HepG2 (cell line): ENCODE results near the gene CSTF3. TPM values are rescaled to one million over a fixed set of nuclear protein-coding genes. Genes with fewer than 3 reads are reported as not detected.
A peak's percentile ranks its signal among the peaks of the same experiment; 100 is the strongest.

ENCODE experiments used
- GPN1 ChIP-seq: sonication (generic); formaldehyde crosslinking; IDR thresholded peaks from 2 replicates; pipeline ENCODE4 v1.5.1; 2020; ENCODE audit warnings: missing genetic modification reagents, borderline replicate concordance
- MAFF ChIP-seq: IDR thresholded peaks from 2 replicates; pipeline ENCODE4 v1.6.1; 2011; ENCODE audit warnings: low read depth, low read length, improper control_type of control experiment
- MBD4 ChIP-seq: IDR thresholded peaks from 2 replicates; pipeline ENCODE4 v1.6.1; 2012; ENCODE audit warnings: low read length, inconsistent platforms, borderline replicate concordance
- NR2C2 ChIP-seq: sonication (generic); formaldehyde crosslinking; IDR thresholded peaks from 2 replicates; pipeline ENCODE4 v1.4.0; 2020; ENCODE audit warnings: missing genetic modification reagents, mild to moderate bottlenecking, moderate library complexity, borderline replicate concordance
- POGZ ChIP-seq: sonication (generic); formaldehyde crosslinking; IDR thresholded peaks from 2 replicates; pipeline ENCODE4 v1.4.0; 2020; ENCODE audit warnings: mild to moderate bottlenecking, missing genetic modification reagents
- PPARG ChIP-seq: conservative IDR thresholded peaks from 2 replicates; pipeline ENCODE4 v1.6.1; 2016; ENCODE audit warnings: missing biosample characterization, missing genetic modification reagents
- RFX5 ChIP-seq: IDR thresholded peaks from 2 replicates; pipeline ENCODE4 v1.6.1; 2011; ENCODE audit warnings: low read depth, low read length, improper control_type of control experiment
- TEAD3 ChIP-seq: optimal IDR thresholded peaks from 2 replicates; pipeline ENCODE3; 2016; ENCODE audit warnings: borderline replicate concordance
- TGIF2 ChIP-seq: IDR thresholded peaks from 2 replicates; pipeline ENCODE4 v1.6.1; 2016; ENCODE audit warnings: control low read depth, missing compliant biosample characterization
- TOE1 ChIP-seq: sonication (generic); formaldehyde crosslinking; IDR thresholded peaks from 2 replicates; pipeline ENCODE4 v1.4.0; 2020; ENCODE audit warnings: mild to moderate bottlenecking, missing genetic modification reagents
- ZMYM4 ChIP-seq: sonication (generic); formaldehyde crosslinking; IDR thresholded peaks from 2 replicates; pipeline ENCODE4 v1.8.1; 2023; ENCODE audit warnings: mild to moderate bottlenecking, missing genetic modification reagents
- ZNF24 ChIP-seq: fragments of 450-650 bp; IDR thresholded peaks from 2 replicates; pipeline ENCODE4 v1.6.1; 2017; ENCODE audit warnings: antibody characterized with exemption, mild to moderate bottlenecking
- ZNF317 ChIP-seq: sonication (generic); formaldehyde crosslinking; IDR thresholded peaks from 2 replicates; pipeline ENCODE4 v1.5.0; 2020; ENCODE audit warnings: mild to moderate bottlenecking, missing genetic modification reagents
- ZNF33A ChIP-seq: sonication (generic); formaldehyde crosslinking; IDR thresholded peaks from 2 replicates; pipeline ENCODE4 v1.5.1; 2020; ENCODE audit warnings: missing genetic modification reagents, mild to moderate bottlenecking, moderate library complexity, borderline replicate concordance
- ZNF33B ChIP-seq: sonication (generic); formaldehyde crosslinking; IDR thresholded peaks from 2 replicates; pipeline ENCODE4 v1.5.1; 2020; ENCODE audit warnings: mild to moderate bottlenecking, missing genetic modification reagents
- ZNF766 ChIP-seq: sonication (generic); formaldehyde crosslinking; IDR thresholded peaks from 2 replicates; pipeline ENCODE4 v1.5.0; 2020; ENCODE audit warnings: missing genetic modification reagents, borderline replicate concordance
- ZNF781 ChIP-seq: sonication (generic); formaldehyde crosslinking; IDR thresholded peaks from 2 replicates; pipeline ENCODE4 v1.5.1; 2020; ENCODE audit warnings: borderline replicate concordance, mild to moderate bottlenecking, missing genetic modification reagents; ENCODE audit errors: not compliant biosample characterization
- polyA plus RNA-seq, 8 experiments: library from polyadenylated mRNA; depleted of rRNA in 3 of 8; stranded (reverse) in 7 of 8; unstranded in 1 of 8; fragments of >200 nt; fragmentation: Illumina TruSeq in 4 of 8; extraction: Trizol in 4 of 8; gene quantifications; 2 replicates each; pipeline versions ENCODE4 v1.2.1 to v1.2.3, GENCODE V29; 2011 to 2016; ENCODE audit warnings: low read depth in 4 of 8, missing spikeins in 1 of 8, mixed read lengths in 1 of 8; ENCODE audit not compliant: insufficient read depth in 1 of 8
- total RNA-seq, 5 experiments: library from RNA; depleted of rRNA; stranded (reverse); fragments of >200 nt; fragmentation: Illumina TruSeq; extraction: Trizol; gene quantifications; 2 replicates each; pipeline ENCODE4 v1.2.3, GENCODE V29; 2016; ENCODE audit warnings: low read depth in 1 of 5
- TF ChIP-seq, protein P1 (sequence below): sonication (generic); formaldehyde crosslinking; IDR thresholded peaks from 2 replicates; pipeline ENCODE4 v1.9.0; 2021; ENCODE audit warnings: missing genetic modification reagents, borderline replicate concordance
- TF ChIP-seq, protein P2 (sequence below): IDR thresholded peaks from 2 replicates; pipeline ENCODE4 v1.4.0; 2020; ENCODE audit warnings: mild to moderate bottlenecking, missing genetic modification reagents
- TF ChIP-seq, protein P3 (sequence below): sonication (generic); formaldehyde crosslinking; IDR thresholded peaks from 2 replicates; pipeline ENCODE4 v1.4.0; 2020; ENCODE audit warnings: missing genetic modification reagents

CSTF3 gene
- total and polyA plus RNA-seq, 2 of the 13 experiments (the other 11 are each of a cell fraction or from before 2014, with no cell fraction given), result 21.5 to 43.6 TPM

DNA sequence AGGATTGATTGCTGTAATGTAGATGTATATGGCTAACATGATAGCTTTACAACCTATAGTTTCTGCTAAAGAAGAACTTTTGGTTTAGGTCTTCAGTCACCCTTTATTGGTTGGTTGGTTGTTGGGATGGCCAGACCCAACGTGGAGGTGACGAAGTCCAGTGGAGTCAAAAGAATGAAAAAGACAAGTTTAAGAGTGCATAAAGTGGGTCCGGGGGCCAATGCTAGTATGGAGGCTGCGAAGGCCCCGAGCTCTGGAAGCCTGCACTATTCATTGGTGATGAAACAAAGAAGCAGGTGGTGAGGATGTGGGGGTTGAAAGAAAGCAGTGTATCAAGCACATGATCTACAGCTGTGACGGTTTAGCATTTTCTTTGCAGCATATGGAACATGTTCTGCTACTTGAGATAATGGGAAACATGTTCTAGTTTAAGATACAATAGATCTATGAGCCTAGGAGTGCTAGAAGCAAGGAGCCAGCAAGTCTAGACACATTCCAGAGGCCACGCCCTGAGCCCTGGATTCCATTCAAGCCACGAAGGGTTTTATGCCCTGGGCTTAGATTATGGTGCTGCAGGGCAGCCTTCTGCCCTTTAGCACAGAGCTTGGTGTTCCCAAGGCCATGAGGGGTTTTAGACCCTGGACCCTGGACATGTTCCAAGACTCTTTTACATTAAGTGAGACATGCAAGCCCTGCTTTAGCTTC is 115.6 kb downstream of the CSTF3 start (continued):
- TF ChIP-seq MAFF, result no peak
- peak; percentile 19 for TF ChIP-seq TEAD3 (CRISPR knock-in tag)
- TF ChIP-seq POGZ (CRISPR knock-in tag), result peak; percentile 46; the same call in 1 of the 2 replicates
- no peak for TF ChIP-seq ZNF317 (CRISPR knock-in tag)
- no peak for TF ChIP-seq ZNF766 (CRISPR knock-in tag)
- TF ChIP-seq ZMYM4 (CRISPR knock-in tag), result 0 out of 2 replicates have a peak, but pooled peaks have one; percentile 29
- TF ChIP-seq RFX5, result no peak
- no peak for TF ChIP-seq GPN1
- TF ChIP-seq, protein P1, sequence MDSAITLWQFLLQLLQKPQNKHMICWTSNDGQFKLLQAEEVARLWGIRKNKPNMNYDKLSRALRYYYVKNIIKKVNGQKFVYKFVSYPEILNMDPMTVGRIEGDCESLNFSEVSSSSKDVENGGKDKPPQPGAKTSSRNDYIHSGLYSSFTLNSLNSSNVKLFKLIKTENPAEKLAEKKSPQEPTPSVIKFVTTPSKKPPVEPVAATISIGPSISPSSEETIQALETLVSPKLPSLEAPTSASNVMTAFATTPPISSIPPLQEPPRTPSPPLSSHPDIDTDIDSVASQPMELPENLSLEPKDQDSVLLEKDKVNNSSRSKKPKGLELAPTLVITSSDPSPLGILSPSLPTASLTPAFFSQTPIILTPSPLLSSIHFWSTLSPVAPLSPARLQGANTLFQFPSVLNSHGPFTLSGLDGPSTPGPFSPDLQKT (CRISPR knock-in tag), result no peak
- no peak for TF ChIP-seq ZNF33B (CRISPR knock-in tag)
- peak; percentile 66; the same call in 1 of the 2 replicates for TF ChIP-seq PPARG (CRISPR knock-in tag)
- no peak for TF ChIP-seq ZNF24
- TF ChIP-seq, protein P2, sequence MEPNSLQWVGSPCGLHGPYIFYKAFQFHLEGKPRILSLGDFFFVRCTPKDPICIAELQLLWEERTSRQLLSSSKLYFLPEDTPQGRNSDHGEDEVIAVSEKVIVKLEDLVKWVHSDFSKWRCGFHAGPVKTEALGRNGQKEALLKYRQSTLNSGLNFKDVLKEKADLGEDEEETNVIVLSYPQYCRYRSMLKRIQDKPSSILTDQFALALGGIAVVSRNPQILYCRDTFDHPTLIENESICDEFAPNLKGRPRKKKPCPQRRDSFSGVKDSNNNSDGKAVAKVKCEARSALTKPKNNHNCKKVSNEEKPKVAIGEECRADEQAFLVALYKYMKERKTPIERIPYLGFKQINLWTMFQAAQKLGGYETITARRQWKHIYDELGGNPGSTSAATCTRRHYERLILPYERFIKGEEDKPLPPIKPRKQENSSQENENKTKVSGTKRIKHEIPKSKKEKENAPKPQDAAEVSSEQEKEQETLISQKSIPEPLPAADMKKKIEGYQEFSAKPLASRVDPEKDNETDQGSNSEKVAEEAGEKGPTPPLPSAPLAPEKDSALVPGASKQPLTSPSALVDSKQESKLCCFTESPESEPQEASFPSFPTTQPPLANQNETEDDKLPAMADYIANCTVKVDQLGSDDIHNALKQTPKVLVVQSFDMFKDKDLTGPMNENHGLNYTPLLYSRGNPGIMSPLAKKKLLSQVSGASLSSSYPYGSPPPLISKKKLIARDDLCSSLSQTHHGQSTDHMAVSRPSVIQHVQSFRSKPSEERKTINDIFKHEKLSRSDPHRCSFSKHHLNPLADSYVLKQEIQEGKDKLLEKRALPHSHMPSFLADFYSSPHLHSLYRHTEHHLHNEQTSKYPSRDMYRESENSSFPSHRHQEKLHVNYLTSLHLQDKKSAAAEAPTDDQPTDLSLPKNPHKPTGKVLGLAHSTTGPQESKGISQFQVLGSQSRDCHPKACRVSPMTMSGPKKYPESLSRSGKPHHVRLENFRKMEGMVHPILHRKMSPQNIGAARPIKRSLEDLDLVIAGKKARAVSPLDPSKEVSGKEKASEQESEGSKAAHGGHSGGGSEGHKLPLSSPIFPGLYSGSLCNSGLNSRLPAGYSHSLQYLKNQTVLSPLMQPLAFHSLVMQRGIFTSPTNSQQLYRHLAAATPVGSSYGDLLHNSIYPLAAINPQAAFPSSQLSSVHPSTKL, result peak; percentile 35; the same call in 1 of the 2 replicates
- TF ChIP-seq ZNF33A, result no peak
- TF ChIP-seq NR2C2 (CRISPR knock-in tag), result no peak
- TF ChIP-seq ZNF781, result no peak
- TF ChIP-seq, protein P3, sequence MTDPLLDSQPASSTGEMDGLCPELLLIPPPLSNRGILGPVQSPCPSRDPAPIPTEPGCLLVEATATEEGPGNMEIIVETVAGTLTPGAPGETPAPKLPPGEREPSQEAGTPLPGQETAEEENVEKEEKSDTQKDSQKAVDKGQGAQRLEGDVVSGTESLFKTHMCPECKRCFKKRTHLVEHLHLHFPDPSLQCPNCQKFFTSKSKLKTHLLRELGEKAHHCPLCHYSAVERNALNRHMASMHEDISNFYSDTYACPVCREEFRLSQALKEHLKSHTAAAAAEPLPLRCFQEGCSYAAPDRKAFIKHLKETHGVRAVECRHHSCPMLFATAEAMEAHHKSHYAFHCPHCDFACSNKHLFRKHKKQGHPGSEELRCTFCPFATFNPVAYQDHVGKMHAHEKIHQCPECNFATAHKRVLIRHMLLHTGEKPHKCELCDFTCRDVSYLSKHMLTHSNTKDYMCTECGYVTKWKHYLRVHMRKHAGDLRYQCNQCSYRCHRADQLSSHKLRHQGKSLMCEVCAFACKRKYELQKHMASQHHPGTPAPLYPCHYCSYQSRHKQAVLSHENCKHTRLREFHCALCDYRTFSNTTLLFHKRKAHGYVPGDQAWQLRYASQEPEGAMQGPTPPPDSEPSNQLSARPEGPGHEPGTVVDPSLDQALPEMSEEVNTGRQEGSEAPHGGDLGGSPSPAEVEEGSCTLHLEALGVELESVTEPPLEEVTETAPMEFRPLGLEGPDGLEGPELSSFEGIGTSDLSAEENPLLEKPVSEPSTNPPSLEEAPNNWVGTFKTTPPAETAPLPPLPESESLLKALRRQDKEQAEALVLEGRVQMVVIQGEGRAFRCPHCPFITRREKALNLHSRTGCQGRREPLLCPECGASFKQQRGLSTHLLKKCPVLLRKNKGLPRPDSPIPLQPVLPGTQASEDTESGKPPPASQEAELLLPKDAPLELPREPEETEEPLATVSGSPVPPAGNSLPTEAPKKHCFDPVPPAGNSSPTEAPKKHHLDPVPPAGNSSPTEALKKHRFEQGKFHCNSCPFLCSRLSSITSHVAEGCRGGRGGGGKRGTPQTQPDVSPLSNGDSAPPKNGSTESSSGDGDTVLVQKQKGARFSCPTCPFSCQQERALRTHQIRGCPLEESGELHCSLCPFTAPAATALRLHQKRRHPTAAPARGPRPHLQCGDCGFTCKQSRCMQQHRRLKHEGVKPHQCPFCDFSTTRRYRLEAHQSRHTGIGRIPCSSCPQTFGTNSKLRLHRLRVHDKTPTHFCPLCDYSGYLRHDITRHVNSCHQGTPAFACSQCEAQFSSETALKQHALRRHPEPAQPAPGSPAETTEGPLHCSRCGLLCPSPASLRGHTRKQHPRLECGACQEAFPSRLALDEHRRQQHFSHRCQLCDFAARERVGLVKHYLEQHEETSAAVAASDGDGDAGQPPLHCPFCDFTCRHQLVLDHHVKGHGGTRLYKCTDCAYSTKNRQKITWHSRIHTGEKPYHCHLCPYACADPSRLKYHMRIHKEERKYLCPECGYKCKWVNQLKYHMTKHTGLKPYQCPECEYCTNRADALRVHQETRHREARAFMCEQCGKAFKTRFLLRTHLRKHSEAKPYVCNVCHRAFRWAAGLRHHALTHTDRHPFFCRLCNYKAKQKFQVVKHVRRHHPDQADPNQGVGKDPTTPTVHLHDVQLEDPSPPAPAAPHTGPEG, result no peak
- no peak for TF ChIP-seq TGIF2
- TF ChIP-seq MBD4, result no peak
- no peak for TF ChIP-seq TOE1 (CRISPR knock-in tag)
